ENCODE results near the gene GRIK3. TPM values are rescaled to one million over a fixed set of nuclear protein-coding genes. Genes with fewer than 3 reads are reported as not detected.

Gene GRIK3
- total and polyA plus RNA-seq, 2 of the 8 experiments (the other 6 are each of a cell fraction or from before 2014, with no cell fraction given), result 2.1 to 3.4 TPM

GRCh38 chr1:36847761-36848160 is 186.6 kb downstream of the GRIK3 start:
- H2BK12ac ChIP-seq (ENCODE audit: low read depth, low read length), result no peak overlapping the region
- peak overlapping the region; percentile 40; the same call in 1 of the 2 replicates for H3K18ac ChIP-seq (ENCODE audit: extremely low read depth, low read length)
- peak; percentile 82 for FAIRE-seq
- CTCF ChIA-PET (ENCODE audit: partially characterized antibody), result interaction anchor here (0.6 to 15.3 kb wide), 15 partner anchors 8 to 323 kb away, joined by 3 to 211 read pairs (median 3); no protein-coding TSS in a partner anchor
- no peaks in the 10 kb centered on the region for H3K9me3 ChIP-seq (ENCODE audit: insufficient read depth in 2 of 2, low read depth in 1 of 2, low read length in 1 of 2)
- peak overlapping the region in 1 of 4 experiments; percentile 27; a peak in 1 of 8 replicates for H3K4me3 ChIP-seq (ENCODE audit: extremely low read depth in 1 of 4, insufficient read depth in 2 of 4, low read depth in 3 of 4, low read length in 4 of 4)
- H3K36me3 ChIP-seq (ENCODE audit: control insufficient read depth in 2 of 4, insufficient read depth in 4 of 4, low read length in 3 of 4), result no peaks in the 10 kb centered on the region
- H2BK20ac ChIP-seq (ENCODE audit: low read length), result no peak overlapping the region
- H4K91ac ChIP-seq (replicated peaks; ENCODE audit: insufficient read length, low read length), result no peak overlapping the region
- H3K56ac ChIP-seq (replicated peaks; ENCODE audit: insufficient read length, low read depth, low read length), result no peak overlapping the region
- DNase-seq (ENCODE audit: low read depth in 1 of 2, low spot score in 2 of 2), result peak; percentile 52 to 53
- no peak overlapping the region for H3K23ac ChIP-seq (ENCODE audit: insufficient read length)
- H3K23me2 ChIP-seq (ENCODE audit: low read depth, low read length), result no peaks in the 10 kb centered on the region
- H4K20me1 ChIP-seq (replicated peaks in 1 of 2; ENCODE audit: control insufficient read depth in 1 of 2, insufficient read depth in 2 of 2, low read length in 2 of 2), result no peaks in the 10 kb centered on the region
- H2AK5ac ChIP-seq (ENCODE audit: low read depth, low read length), result no peak overlapping the region
- H3K14ac ChIP-seq (ENCODE audit: insufficient read length), result no peak overlapping the region
- no peaks in the 10 kb centered on the region for H3K79me1 ChIP-seq (ENCODE audit: low read depth, low read length)
- no peak overlapping the region for H4K5ac ChIP-seq (ENCODE audit: insufficient read length, low read depth, low read length)
- no peak overlapping the region for H3K27ac ChIP-seq (ENCODE audit: low read depth, low read length)
- POLR2A ChIA-PET (ENCODE audit: partially characterized antibody), result interaction anchor here (2.0 kb wide), 1 partner anchor 15 kb away, joined by 4 read pairs; no protein-coding TSS in a partner anchor
- WGBS, 2 experiments (ENCODE audit: extremely low coverage in 1 of 2, insufficient coverage in 1 of 2, insufficient read length in 1 of 2, insufficient replicate concordance in 2 of 2, low coverage in 1 of 2, low lambda C conversion rate in 2 of 2, missing lambda C conversion rate in 1 of 2), result 26% methylated on average over 2 of the region's 2 CpGs; no CpG with 5 or more reads in 1 of the 2 experiments
- H3K9ac ChIP-seq (replicated peaks in 1 of 4; ENCODE audit: extremely low read depth in 1 of 4, low read depth in 3 of 4, low read length in 3 of 4), result peak overlapping the region in 1 of 4 experiments; percentile 44; a peak in 1 of 7 replicates
- no peak overlapping the region for H2BK15ac ChIP-seq (ENCODE audit: low read length)
- H2BK5ac ChIP-seq (ENCODE audit: low read depth, low read length), result no peak overlapping the region
- no peak overlapping the region for H3K4ac ChIP-seq (replicated peaks; ENCODE audit: insufficient read length, low read depth, low read length)
- no peaks in the 10 kb centered on the region for H3K79me2 ChIP-seq (ENCODE audit: control insufficient read depth in 1 of 2, insufficient read depth in 2 of 2, low read length in 2 of 2)
- H2AFZ ChIP-seq (ENCODE audit: low read length), result no peak overlapping the region
- H3K4me1 ChIP-seq (replicated peaks in 1 of 4; ENCODE audit: control insufficient read depth in 3 of 4, insufficient read depth in 4 of 4, low read length in 3 of 4), result peaks cover 12 to 30% (median 18%) of the 10 kb centered on the region in 4 experiments
- H2BK120ac ChIP-seq (replicated peaks; ENCODE audit: low read depth, low read length), result no peak overlapping the region
- H4K8ac ChIP-seq (ENCODE audit: extremely low read depth, insufficient read depth, low read length), result no peak overlapping the region
- no peaks in the 10 kb centered on the region for H3K27me3 ChIP-seq (replicated peaks in 1 of 4; ENCODE audit: control insufficient read depth in 3 of 4, extremely low read depth in 1 of 4, insufficient read depth in 3 of 4, low read length in 3 of 4)
- peak overlapping the region; percentile 5 to 48; a peak in 3 of 4 replicates for H3K4me2 ChIP-seq (ENCODE audit: insufficient read depth in 1 of 2, low read depth in 2 of 2, low read length in 2 of 2)
- TF ChIP-seq TEAD4 (IDR thresholded peaks at IDR 0.05; ENCODE audit: low read depth, low read length) (peak; percentile 72), GTF2F1 (IDR thresholded peaks at IDR 0.05; ENCODE audit: borderline replicate concordance, low read depth, low read length) (no peak), SP1 (IDR thresholded peaks at IDR 0.05; ENCODE audit: low read depth, low read length) (no peak), RAD21 (IDR thresholded peaks at IDR 0.05 in 1 of 2, conservative IDR thresholded peaks at IDR 0.05 in 1 of 2; ENCODE audit: low read depth in 2 of 2, low read length in 2 of 2) (peak in 1 of 2 experiments; percentile 27; a peak in 1 of 4 replicates), PHF8 (conservative IDR thresholded peaks at IDR 0.05; ENCODE audit: low read depth, low read length) (no peak), SIN3A (conservative IDR thresholded peaks at IDR 0.05 in 1 of 2, IDR thresholded peaks at IDR 0.05 in 1 of 2; ENCODE audit: low read depth in 1 of 2, low read length in 2 of 2) (no peak), USF2 (IDR thresholded peaks at IDR 0.05; ENCODE audit: low read length) (no peak), HDAC6 (IDR thresholded peaks at IDR 0.05; ENCODE audit: low read depth, low read length) (no peak), RBBP5 (IDR thresholded peaks at IDR 0.05; ENCODE audit: borderline replicate concordance, low read depth, low read length) (no peak), EP300 (IDR thresholded peaks at IDR 0.05; ENCODE audit: borderline replicate concordance in 1 of 2, low read depth in 2 of 2, low read length in 2 of 2) (peak in 1 of 2 experiments; percentile 36; a peak in 1 of 3 replicates)
